ELF-1 (cell line): ENCODE measurements around the gene EFCAB9.
A peak's percentile ranks its signal among the peaks of the same experiment; 100 is the strongest.
"Not testable (repeated sequence)": the region's sequence is repeated elsewhere in the genome, so short reads cannot be mapped to it uniquely, and the experiment has no call there.

Experiments
- DNase-seq: peaks from one replicate; pipeline ENCODE4 v3.0.0-alpha.2; 2016; ENCODE audit warnings: low read depth, low spot score

Gene EFCAB9

DNA sequence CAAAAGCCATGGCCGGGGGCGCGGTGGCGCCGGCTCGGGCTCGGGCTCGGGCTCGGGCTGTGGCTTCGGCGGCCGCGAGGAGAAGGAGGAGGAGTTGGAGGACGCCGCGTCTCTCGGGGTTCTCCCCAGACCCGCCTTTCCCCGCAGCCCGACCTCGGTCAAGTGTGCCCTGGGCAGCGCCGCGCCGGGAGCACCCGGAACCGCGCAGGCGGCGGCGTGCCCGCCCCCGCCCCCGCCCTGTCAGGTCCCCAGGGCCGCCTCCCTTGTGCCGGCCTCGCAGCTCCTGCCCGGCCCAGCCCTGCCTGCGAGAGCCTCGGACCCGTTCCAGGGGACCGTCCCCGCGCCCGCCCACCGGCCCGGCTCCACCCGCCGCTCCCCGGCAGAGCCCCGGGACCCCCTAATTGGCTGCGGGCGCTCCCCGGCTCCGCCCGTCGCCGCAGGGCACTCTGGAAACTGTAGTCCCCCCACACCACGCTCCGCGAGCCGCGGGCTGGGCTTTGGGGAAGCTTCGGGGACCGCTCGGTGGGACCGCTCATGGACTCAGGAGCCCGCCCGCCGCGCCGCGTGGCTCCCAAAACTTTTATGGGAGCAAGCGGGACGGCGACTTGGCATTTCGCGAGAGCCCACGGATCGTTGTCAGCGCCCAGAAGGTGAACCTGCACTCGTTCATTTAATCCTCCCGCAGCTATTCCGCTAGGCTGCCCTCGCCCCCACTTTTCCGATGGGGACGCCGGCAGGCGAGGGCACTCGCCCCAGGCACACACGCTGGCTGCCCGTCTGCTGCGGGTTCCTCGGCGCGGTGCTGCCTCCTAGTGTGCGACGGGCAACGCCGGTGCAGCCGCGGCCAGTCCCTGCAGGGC lies 5.7 kb upstream of the EFCAB9 start, which contains the start of gene STK10:
STK10 (minus strand) TSS at position 192 of the 860 bp plus-strand sequence; CDS start at position 10, 182 bp downstream.
- DNase-seq: peak; percentile 89

GRCh38 chr5:172188893-172189692 lies 4.9 kb upstream of the EFCAB9 start:
- DNase-seq: peak; percentile 87

- no peak for DNase-seq
Measured at GRCh38 chr5:172189693-172190296, 4.2 kb upstream of the EFCAB9 start.

DNA sequence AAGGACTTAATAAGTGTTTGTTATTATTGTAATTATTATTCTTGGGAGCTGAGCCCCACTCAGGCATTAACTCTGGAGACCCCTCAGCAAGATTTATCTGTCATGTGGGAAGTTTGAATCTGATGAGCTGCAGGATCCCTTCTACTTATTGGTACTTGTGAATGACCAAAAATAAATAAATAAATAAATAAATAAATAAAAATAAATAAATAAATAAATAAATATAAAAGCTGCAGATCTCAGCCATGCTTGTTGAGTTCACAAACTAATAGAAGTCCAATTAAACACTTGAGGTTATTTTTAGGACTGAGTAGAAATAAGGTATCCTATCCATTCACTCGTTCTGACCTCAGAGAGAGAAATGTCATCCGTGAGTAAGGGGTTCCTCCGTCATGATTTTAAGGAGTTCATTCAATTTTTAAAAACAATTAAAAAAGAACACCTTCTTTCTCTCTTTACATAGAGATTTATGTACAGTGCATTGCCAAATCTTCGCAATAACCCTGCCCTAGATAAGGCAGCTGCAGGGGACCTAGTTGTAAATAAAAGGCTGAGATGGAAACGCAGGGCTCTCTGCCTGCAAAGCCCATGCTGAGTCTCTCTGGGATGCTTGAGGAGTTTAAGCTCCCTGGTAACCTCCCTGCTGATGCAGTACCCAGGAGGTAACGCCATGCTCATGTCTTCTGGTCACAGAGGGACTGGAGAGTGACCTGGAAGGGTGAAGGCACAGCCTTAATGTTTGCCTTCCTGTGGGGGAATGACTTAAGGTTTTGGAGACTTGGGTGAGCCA lies 1.2 kb downstream of the EFCAB9 start:
- no peak for DNase-seq

DNA sequence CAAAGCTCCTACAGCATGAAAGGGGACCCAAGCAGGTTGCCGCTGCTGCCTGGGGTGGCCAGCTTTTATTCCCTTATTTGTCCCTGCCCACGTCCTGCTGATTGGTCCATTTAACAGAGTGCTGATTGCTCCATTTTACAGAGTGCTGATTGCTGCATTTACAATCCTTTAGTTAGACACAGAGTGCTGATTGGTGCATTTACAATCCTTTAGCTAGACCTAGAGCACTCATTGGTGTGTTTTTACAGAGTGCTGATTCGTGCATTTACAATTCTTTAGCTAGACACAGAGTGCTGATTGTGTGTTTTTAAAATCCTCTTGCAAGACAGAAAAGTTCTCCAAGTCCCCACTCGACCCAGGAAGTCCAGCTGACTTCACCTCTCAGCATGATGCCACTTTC lies 3.8 kb downstream of the EFCAB9 start:
- not testable (repeated sequence) for DNase-seq

GRCh38 chr5:172199446-172199845 lies 5.5 kb downstream of the EFCAB9 start:
- no peak for DNase-seq

DNA sequence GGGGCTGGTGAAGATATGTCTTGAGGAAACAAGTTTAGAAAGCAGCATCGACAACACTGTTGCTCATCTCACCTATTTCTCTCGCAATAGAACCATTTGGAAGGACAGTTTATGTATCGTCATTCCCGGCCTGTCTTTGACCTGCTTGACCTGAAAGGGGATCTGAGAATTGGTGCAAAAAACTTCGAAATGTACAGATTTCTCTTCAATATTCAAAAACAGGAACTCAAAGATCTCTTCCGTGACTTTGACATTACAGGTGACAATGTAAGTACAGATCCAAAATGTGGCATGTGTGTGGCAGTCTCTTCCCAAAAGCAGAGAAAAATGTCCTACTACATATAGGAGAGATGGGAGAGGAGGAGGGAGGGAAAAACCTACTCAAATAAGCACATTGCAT lies 6.5 kb downstream of the EFCAB9 start:
- no peak for DNase-seq

DNA sequence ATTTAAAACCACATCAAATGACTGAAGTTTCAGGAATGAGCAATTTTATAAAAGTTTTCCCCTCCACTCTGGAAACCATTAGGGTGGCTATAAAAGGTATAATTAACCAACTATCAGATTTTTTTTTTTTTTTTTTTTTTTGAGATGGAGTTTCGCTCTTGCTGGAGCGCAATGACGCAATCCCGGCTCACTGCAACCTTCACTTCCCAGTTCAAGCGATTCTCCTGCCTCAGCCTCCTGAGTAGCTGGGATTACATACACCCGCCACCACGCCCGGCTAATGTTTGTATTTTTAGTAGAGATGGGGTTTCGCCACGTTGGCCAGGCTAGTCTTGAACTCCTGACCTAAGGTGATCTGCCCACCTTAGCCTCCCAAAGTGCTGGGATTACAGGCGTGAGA lies 12.0 kb downstream of the EFCAB9 start:
- DNase-seq: not testable (repeated sequence)

DNA sequence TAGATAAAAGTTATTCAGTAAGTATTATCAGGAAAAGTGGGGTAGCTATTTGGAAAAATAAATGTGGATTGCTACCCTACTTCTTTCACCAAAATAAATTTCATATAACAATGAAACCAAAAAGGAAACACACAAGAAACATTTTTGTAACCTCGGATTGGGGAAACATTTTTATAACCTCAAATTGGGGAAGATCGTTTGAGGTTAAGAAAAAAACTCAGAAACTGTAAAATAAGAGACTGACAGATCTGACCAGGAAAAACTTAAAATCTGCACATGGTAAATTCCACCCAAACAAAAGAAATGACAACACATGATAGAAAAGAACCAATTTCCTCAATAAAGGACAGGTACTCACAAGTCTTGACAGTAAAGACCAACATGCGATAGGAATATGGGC lies 13.5 kb downstream of the EFCAB9 start:
- no peak for DNase-seq

GRCh38 chr5:172209714-172210113 lies 15.7 kb downstream of the EFCAB9 start:
- DNase-seq: no peak

DNA sequence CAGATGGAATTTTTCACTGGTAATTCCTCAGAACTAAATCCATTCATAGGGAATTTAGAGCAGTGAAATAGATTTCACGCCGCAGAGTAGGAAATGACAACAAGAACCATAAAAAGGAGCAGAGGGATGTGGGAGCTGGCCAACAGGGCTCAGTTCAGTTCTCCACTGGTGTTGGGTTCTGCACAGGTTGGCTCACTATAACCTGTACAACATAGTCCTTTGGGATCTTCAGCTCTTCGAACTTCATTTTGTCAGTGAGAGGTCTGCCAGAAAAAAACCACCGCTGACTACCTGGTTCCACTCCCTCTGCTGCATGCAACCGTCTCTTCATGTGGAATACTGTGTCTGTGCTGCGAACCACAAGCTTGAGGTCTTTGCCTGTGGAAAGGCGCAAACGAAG lies 17.7 kb downstream of the EFCAB9 start:
- no peak for DNase-seq

DNA sequence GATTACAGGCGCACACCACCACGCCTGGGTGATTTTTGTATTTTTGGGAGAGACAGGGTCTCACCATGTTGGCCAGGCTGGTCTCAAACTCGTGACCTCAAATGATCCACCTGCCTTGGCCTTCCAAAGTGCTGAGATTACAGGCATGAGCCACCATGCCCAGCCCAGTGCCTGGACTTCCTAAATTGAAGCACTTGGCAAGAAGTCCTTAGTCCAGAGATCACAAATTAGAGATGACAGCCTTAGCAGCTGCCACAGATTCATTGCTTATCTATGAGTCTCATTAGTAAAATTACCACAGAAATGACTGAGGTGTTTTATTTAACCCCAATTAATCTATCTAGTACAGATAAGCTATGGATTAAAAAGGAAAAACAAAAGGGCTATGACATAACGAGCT lies 19.2 kb downstream of the EFCAB9 start:
- DNase-seq: no peak

- no peak for DNase-seq
Measured at GRCh38 chr5:172216345-172216744, 22.4 kb downstream of the EFCAB9 start.

DNA sequence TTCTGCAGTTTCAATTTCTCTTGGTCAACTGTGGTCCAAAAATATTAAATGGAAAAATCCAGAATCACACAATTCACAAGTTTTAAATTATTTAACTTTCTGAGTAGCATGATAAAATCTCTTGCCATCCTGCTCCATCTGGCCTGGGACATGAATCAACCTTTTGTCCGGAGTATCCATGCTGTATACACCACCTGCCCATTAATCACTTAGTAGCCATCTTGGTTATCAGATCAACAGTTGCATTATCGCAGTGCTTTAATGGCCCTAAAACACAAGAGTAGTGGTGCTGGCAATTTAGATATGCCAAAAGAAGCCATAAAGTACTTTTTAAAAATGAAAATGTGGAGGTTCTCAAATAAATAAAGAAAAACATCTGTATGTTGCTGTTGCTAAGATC lies 25.3 kb downstream of the EFCAB9 start:
- DNase-seq: no peak

DNA sequence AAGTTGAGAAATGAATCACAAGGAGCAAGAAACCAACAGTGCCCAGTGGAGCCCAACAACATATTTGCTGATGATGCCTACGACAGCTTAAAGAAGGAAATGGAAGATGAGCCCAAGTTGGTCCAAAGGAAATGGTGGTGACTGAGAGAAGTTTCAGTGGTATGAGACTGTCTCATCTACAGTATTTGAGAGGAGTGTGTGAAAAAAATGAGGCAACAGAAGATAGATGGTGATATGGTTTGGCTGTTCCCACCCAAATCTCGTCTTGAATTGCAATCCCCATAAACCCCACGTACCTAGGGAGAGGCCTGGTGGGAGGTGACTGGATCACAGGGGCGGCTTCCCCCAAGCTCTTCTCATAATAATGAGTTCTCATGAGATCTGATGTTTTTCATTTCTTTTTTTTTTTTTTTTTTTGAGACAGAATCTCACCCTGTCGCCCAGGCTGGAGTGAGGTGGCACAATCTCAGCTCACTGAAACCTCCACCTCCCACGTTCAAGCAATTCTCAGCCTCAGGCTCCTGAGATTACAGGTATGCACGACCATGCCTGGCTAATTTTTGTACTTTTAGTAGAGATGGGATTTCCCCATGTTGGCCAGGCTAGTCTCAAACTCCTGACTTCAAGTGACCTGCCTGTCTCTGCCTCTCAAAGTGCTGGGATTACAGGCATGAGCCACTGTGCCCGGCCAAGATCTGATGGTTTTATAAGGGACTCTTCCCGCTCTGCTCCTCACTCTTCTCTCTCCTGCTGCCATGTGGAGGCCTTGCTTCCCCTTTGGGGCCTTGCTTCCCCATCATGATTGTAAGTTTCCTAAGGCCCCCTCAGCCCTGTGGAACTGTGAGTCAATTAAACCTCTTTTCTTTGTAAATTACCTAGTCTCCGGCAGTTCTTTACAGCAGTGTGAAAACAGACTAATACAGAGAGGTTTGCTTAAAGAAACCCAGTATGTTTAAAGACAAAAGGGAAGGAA lies 30.2 kb downstream of the EFCAB9 start:
- no peak for DNase-seq

DNA sequence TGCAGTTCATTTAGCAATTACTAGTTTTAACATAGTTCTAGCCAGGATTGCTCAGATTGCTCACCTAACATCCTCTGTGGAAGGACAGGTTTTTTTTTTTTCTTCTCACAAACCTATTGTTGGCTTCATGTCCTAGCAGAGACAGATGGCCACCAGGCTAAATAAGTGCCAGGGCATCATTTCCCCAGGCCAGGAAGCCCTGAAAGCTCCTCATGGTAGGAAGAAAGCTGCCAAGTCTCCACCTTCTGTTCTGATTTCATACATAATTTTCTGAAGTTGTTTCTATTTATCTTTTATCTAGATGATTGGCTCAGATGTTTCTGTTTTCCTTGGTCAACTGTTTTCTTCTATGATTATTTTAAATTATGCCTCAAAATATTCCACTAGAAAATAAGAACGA lies 31.0 kb downstream of the EFCAB9 start:
- DNase-seq: no peak

DNA sequence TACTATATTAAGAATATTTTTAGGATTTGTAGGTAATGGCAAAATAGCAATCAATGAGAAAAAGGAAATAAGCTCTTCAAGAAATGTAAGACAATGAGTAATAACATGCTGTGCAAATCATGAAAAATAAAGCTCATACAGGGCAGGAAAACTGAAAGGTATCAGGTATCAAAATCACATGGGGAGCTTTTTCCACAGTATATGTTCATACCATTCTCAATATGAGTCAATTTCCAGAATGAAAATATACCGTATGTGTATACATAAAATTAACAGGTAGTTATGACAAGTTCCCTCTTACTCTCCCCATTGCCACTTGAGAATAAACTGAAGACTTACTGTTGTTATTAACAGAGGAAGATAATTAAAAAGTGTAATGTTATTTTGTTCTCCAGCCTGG lies 35.9 kb downstream of the EFCAB9 start:
- DNase-seq: no peak

DNA sequence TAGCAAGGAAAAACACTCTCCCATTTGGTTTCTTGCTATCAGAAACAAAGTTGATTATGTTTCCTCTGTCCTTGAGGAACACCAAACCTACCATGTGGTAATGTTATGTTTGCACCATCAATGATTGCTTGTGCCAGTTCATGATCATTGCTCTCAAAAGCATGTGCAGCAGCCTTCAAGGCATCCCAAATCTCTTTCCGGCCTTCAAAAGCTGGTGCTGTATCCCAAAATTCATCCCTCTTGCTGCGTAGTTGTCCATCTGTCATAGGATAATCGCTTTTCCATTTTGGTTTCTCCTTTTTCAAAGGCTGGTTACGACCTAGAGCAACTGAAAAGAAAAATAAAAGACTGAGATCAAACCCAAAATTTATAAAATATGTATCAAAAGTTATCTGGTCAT lies 40.1 kb downstream of the EFCAB9 start:
- DNase-seq: no peak

DNA sequence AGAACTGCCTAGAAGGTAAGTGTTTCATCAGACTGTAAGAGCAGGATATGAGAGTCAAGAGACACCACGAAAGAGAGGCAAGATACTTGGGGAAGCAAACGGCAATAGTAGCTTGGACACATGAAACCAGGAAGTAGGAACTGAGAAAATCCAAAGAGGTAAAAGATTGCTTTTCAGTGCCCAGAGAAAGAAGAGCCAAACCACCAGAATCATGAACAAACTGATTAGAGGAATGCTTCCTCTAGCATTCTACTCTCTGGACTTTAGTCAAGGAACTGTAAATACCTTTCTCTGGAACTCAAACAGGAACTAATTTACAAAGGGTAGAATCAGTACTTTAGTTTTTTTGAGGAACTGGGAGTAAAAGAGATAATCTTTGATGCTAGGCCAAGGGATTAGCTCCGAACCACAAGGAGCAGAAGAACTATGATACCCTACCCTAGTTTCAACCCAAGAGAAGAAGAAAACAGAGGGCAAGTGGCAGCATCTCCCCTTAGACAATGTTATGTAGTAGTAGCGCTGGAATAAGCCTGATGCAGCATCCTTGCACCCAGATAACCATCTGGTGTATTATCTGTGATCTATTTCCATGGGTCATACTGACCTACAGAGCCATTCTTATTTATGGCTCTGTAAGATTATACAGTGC lies 41.3 kb downstream of the EFCAB9 start:
- DNase-seq: no peak
